GM12801 (cell line): Measurements from ENCODE around the gene RASSF6.

Source experiments
- CTCF ChIP-seq: IDR thresholded peaks from one replicate; pipeline ENCODE4 v1.5.1; 2011; ENCODE audit warnings: control low read depth; ENCODE audit not compliant: insufficient read length; ENCODE audit errors: extremely low read depth

RASSF6 gene

GRCh38 chr4:73525611-73526010 lies 94.6 kb downstream of the RASSF6 start:
- no peak for TF ChIP-seq CTCF

- no peak for TF ChIP-seq CTCF
Measured at GRCh38 chr4:73523126-73523525, 97.1 kb downstream of the RASSF6 start.
